GM10847 (cell line): ENCODE results near the gene FAM120A.

ENCODE experiments used
- POLR2A ChIP-seq: IDR thresholded peaks from 2 replicates; pipeline ENCODE4 v1.6.1; 2011; ENCODE audit not compliant: insufficient read length; ENCODE audit errors: extremely low read depth

Gene FAM120A

GRCh38 chr9:93614830-93615468 lies 163.5 kb downstream of the FAM120A start:
- TF ChIP-seq POLR2A = no peak
